GM06990 (cell line): ENCODE results near the gene AGER.

Experiments used
- DNase-seq: peaks from one replicate; pipeline ENCODE4 v3.0.0-alpha.2; 2011; ENCODE audit not compliant: insufficient read length; ENCODE audit errors: extremely low read depth
- H3K27me3 ChIP-seq: replicated peaks from 2 replicates; pipeline ENCODE4 v1.6.0; 2011; ENCODE audit warnings: low read length; ENCODE audit not compliant: control insufficient read depth, insufficient read depth
- H3K36me3 ChIP-seq: 2 replicates; pipeline ENCODE4 v1.5.1; 2011; ENCODE audit warnings: low read length; ENCODE audit not compliant: control insufficient read depth, insufficient read depth
- H3K4me3 ChIP-seq: replicated peaks from 2 replicates; pipeline ENCODE4 v1.5.1; 2011; ENCODE audit warnings: low read depth, mild to moderate bottlenecking, control low read depth, low read length
- TF ChIP-seq, protein P1 (sequence below): IDR thresholded peaks from 2 replicates; pipeline ENCODE4 v1.5.1; 2011; ENCODE audit warnings: low read length, control low read depth, mild to moderate bottlenecking, inconsistent platforms; ENCODE audit not compliant: insufficient read depth, poor library complexity, severe bottlenecking

The AGER gene

DNA sequence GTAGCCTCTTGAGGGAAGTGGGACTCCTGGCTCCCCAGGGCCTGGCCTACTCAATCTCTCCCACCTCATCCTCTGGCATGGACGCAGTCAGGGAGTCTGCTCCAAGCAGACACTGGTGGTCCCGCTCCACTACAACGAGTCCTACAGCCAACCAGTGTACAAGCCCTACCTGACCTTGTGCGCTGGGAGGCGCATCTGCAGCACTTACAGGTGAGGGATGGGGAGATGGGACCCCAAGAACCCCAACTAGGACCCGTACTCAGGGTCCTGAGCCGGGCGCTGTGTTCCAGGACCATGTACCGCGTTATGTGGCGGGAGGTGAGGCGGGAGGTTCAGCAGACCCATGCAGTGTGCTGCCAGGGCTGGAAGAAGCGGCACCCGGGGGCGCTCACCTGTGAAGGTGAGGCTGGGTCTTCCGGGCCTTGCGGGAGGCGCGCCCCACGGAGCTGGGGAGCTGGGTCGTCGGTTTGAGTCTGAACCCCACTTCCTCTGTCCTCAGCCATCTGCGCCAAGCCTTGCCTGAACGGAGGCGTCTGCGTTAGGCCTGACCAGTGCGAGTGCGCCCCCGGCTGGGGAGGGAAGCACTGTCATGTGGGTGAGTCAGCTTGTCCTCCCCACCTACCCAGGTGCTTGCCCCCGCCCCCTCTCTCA, 17.5 kb downstream of the AGER start:
- TF ChIP-seq, protein P1, sequence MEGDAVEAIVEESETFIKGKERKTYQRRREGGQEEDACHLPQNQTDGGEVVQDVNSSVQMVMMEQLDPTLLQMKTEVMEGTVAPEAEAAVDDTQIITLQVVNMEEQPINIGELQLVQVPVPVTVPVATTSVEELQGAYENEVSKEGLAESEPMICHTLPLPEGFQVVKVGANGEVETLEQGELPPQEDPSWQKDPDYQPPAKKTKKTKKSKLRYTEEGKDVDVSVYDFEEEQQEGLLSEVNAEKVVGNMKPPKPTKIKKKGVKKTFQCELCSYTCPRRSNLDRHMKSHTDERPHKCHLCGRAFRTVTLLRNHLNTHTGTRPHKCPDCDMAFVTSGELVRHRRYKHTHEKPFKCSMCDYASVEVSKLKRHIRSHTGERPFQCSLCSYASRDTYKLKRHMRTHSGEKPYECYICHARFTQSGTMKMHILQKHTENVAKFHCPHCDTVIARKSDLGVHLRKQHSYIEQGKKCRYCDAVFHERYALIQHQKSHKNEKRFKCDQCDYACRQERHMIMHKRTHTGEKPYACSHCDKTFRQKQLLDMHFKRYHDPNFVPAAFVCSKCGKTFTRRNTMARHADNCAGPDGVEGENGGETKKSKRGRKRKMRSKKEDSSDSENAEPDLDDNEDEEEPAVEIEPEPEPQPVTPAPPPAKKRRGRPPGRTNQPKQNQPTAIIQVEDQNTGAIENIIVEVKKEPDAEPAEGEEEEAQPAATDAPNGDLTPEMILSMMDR = no peak
- no peak overlapping the region for H3K4me3 ChIP-seq
- H3K27me3 ChIP-seq = no peaks in the 10 kb centered on the region
- H3K36me3 ChIP-seq = peaks cover 19% of the 10 kb centered on the region
- no peak for DNase-seq

DNA sequence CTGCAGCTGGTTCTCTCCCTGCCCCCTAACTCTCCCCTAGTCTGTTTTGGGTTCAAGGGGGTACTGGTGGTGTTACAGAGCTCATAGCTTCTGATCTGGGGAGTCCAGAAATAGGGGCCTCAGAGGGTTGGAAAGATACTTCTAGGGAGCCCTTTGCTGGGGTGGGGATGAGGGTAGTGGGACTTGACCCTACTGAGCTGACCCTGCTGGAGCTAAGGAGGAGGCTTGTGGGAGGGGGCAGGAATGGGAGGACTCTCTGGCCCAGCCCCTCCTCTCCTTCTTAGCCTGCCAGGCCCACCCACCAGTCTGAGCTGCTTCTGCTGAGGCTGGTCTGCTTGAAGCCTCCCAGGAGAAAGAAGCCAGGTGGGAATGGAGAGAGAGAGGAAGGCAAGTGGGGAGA, 19.8 kb downstream of the AGER start, which contains the start of gene EGFL8:
Gene EGFL8 (plus strand): TSS at position 301 of the 400 bp plus-strand sequence. CDS start 1,571 bp downstream, outside the sequence.
- TF ChIP-seq, protein P1 = no peak
- Histone ChIP-seq H3K36me3 (peaks cover 5% of the 10 kb centered on the region), H3K4me3 (no peak within 1 kb of the TSS), H3K27me3 (no peaks in the 10 kb centered on the region)
- no peak for DNase-seq

GRCh38 chr6:32163559-32164258, 20.3 kb downstream of the AGER start:
- DNase-seq = no peak
- peaks cover 2% of the 10 kb centered on the region for H3K36me3 ChIP-seq
- H3K4me3 ChIP-seq = no peak overlapping the region
- H3K27me3 ChIP-seq = no peaks in the 10 kb centered on the region
- TF ChIP-seq, protein P1 = no peak

GRCh38 chr6:32158052-32158451, 26.0 kb downstream of the AGER start:
- Histone ChIP-seq H3K36me3 (no peaks in the 10 kb centered on the region), H3K4me3 (no peak overlapping the region), H3K27me3 (no peaks in the 10 kb centered on the region; the same call in 1 of the 2 replicates)
- no peak for DNase-seq
- TF ChIP-seq, protein P1 = no peak

- DNase-seq = no peak
- Histone ChIP-seq H3K27me3 (no peaks in the 10 kb centered on the region; the same call in none of the 2 replicates), H3K36me3 (no peaks in the 10 kb centered on the region), H3K4me3 (no peak overlapping the region)
- TF ChIP-seq, protein P1 = no peak
Observed at GRCh38 chr6:32156891-32157290, 27.2 kb downstream of the AGER start.
